ENCODE measurements around the gene ZNF334.

DNA sequence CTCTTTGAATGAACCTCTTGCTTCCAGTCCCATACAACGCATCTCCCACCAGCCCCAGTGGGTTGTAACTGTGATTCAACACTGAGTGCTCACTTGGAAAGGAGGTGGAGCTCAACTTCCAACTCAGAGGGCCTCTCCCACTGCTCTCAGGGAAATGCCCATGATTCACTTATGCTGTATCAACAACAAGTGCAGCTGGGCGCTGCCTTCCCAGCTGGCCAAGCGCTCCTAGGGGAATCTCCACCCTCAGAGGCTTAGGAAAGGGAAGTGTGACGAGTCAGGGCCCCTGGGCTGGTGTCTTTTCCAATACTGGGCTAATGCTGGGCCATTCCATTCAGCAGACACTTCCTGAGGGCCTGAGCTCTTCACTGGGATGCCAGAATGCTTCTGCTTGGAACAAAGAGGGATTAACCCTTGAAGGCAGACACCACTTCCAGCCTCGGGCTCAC, 45.2 kb upstream of the ZNF334 start:
- TF ChIP-seq EHMT2 (IDR thresholded peaks at IDR 0.05; ENCODE audit: low read depth) (no peak), BHLHE40 (IDR thresholded peaks at IDR 0.05; ENCODE audit: low read depth, low read length) (no peak), POLR2A (IDR thresholded peaks at IDR 0.05; ENCODE audit: low read length) (no peak), TFCP2L1 (CRISPR knock-in tag; IDR thresholded peaks at IDR 0.05) (no peak), CEBPB (IDR thresholded peaks at IDR 0.05) (no peak), CBX2 (IDR thresholded peaks at IDR 0.05; ENCODE audit: borderline replicate concordance, low read depth) (no peak), SMC3 (IDR thresholded peaks at IDR 0.05) (no peak), POLR2AphosphoS2 (conservative IDR thresholded peaks at IDR 0.05; ENCODE audit: low read length) (no peak)
- TF ChIP-seq, protein P1, sequence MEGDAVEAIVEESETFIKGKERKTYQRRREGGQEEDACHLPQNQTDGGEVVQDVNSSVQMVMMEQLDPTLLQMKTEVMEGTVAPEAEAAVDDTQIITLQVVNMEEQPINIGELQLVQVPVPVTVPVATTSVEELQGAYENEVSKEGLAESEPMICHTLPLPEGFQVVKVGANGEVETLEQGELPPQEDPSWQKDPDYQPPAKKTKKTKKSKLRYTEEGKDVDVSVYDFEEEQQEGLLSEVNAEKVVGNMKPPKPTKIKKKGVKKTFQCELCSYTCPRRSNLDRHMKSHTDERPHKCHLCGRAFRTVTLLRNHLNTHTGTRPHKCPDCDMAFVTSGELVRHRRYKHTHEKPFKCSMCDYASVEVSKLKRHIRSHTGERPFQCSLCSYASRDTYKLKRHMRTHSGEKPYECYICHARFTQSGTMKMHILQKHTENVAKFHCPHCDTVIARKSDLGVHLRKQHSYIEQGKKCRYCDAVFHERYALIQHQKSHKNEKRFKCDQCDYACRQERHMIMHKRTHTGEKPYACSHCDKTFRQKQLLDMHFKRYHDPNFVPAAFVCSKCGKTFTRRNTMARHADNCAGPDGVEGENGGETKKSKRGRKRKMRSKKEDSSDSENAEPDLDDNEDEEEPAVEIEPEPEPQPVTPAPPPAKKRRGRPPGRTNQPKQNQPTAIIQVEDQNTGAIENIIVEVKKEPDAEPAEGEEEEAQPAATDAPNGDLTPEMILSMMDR (IDR thresholded peaks at IDR 0.05), result no peak
- TF ChIP-seq, protein P2, sequence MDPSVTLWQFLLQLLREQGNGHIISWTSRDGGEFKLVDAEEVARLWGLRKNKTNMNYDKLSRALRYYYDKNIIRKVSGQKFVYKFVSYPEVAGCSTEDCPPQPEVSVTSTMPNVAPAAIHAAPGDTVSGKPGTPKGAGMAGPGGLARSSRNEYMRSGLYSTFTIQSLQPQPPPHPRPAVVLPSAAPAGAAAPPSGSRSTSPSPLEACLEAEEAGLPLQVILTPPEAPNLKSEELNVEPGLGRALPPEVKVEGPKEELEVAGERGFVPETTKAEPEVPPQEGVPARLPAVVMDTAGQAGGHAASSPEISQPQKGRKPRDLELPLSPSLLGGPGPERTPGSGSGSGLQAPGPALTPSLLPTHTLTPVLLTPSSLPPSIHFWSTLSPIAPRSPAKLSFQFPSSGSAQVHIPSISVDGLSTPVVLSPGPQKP (IDR thresholded peaks at IDR 0.05; ENCODE audit: low read depth, low read length), result no peak
